Measurements from ENCODE around the gene ACTA1. TPM values are rescaled to one million over a fixed set of nuclear protein-coding genes. Genes with fewer than 3 reads are reported as not detected.

Gene ACTA1
- total RNA-seq (2021; ENCODE audit: unreplicated experiment) (not detected), Bru-seq, nascent RNA (percentile 20 among the genes with signal in this experiment), BruChase-seq, experiment 1, labeled RNA remaining after a 6-hour chase (percentile 36 among the genes with signal in this experiment), BruChase-seq, experiment 2, labeled RNA remaining after a 2-hour chase (percentile 25 among the genes with signal in this experiment)
- 0.15 and 0.18 TPM in 2 replicates for polyA plus RNA-seq (2012)
- long read RNA-seq, result 0 reads

GRCh38 chr1:229434005-229434640, at the start of gene ACTA1:
Gene ACTA1, minus strand, starts transcription at chr1:229434094. Its CDS starts 979 bp downstream, at chr1:229433115.
- DNase-seq (ENCODE audit: low read depth, low spot score), result no peak
- ChIA-PET POLR2A (no interaction called here), CTCF (no interaction called here), RAD21 (ENCODE audit: low non-redundant PET in 1 of 2, low total read pairs in 2 of 2, uncharacterized antibody in 2 of 2, unreplicated experiment in 2 of 2) (no interaction called here)
- H4K20me1 ChIP-seq (ENCODE audit: insufficient read depth), result no peaks in the 10 kb centered on the region
- H3K4me3 ChIP-seq (replicated peaks in 1 of 2; ENCODE audit: low read depth in 1 of 2, low read length in 2 of 2), result no peak within 1 kb of the TSS
- H3K9me3 ChIP-seq (ENCODE audit: control insufficient read depth in 1 of 2, insufficient read depth in 1 of 2, low read depth in 1 of 2, low read length in 2 of 2), result no peaks in the 10 kb centered on the region
- intact Hi-C loops (cut with micrococcal nuclease), result no loop called here
- H3K27ac ChIP-seq (ENCODE audit: low read depth, low read length), result no peak within 1 kb of the TSS
- H3K4me1 ChIP-seq (ENCODE audit: control insufficient read depth in 1 of 2, insufficient read depth in 2 of 2, low read length in 2 of 2), result no peaks in the 10 kb centered on the region
- TF ChIP-seq POLR2A (IDR thresholded peaks at IDR 0.05; ENCODE audit: borderline replicate concordance, extremely low read depth, insufficient read depth, insufficient read length) (no peak), RAD21 (IDR thresholded peaks at IDR 0.05; ENCODE audit: low read depth) (no peak), CBX3 (IDR thresholded peaks at IDR 0.05; ENCODE audit: low read depth) (no peak), YY1 (IDR thresholded peaks at IDR 0.05; ENCODE audit: extremely low read depth, insufficient replicate concordance, low read depth, low read length) (no peak), POLR2AphosphoS5 (IDR thresholded peaks at IDR 0.05; ENCODE audit: low read depth, low read length) (no peak), EZH2 (IDR thresholded peaks at IDR 0.05) (no peak), MAX (IDR thresholded peaks at IDR 0.05) (no peak), TCF7L2 (IDR thresholded peaks at IDR 0.05; ENCODE audit: borderline replicate concordance, extremely low read depth, insufficient read depth, insufficient read length) (no peak), ZFX (IDR thresholded peaks at IDR 0.05) (no peak), SIN3A (IDR thresholded peaks at IDR 0.05; ENCODE audit: low read depth) (no peak), FOSL1 (IDR thresholded peaks at IDR 0.05; ENCODE audit: low read depth) (no peak)
- no peaks in the 10 kb centered on the region for H3K79me2 ChIP-seq (ENCODE audit: insufficient read depth, low read length)
- 0 out of 4 replicates have a peak, but pooled peaks cover 0 to 3% of the 10 kb centered on the region in 2 experiments for H3K36me3 ChIP-seq (ENCODE audit: control insufficient read depth in 1 of 2, insufficient read depth in 2 of 2, low read length in 2 of 2)
- H3K9ac ChIP-seq (ENCODE audit: low read length), result no peak within 1 kb of the TSS
- no peaks in the 10 kb centered on the region for H3K9me2 ChIP-seq (ENCODE audit: insufficient read depth)
- H2AFZ ChIP-seq (ENCODE audit: low read depth, low read length, poor library complexity, severe bottlenecking), result no peak within 1 kb of the TSS
- ATAC-seq, result no peak
- no peak within 1 kb of the TSS for H3K4me2 ChIP-seq (ENCODE audit: low read length)
- no TSS peak for BruUV-seq (replicated peaks)
- no peaks in the 10 kb centered on the region for H3K27me3 ChIP-seq (ENCODE audit: insufficient read depth, low read length)

Data from HCT116 (cell line).